T-helper 2 cell (primary cell): ENCODE results near the gene GBP6.
"Not testable (repeated sequence)": the region's sequence is repeated elsewhere in the genome, so short reads cannot be mapped to it uniquely, and the experiment has no call there.

Experiments
- DNase-seq, 5 experiments: peaks; one replicate each; pipeline versions ENCODE4 v3.0.0 to v3.0.0-alpha.2; 2012 to 2022

Gene GBP6

DNA sequence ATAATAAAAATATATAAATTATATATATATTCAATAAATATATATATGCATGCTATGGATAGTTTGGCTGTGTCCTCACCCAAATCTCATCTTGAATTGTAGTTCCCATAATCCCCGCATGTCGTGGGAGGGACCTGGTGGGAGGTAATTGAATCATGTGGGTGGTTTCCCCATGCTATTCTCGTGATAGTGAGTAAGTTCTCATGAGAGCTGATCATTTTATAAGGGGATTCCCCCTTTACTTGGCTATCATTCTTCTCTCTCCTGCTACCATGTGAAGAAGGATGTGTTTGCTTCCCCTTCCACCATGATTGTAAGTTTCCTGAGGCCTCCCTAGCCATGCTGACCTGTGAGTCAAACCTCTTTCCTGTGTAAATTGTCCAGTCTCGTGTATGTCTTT is 10.0 kb downstream of the GBP6 start:
- not testable (repeated sequence) for DNase-seq

DNA sequence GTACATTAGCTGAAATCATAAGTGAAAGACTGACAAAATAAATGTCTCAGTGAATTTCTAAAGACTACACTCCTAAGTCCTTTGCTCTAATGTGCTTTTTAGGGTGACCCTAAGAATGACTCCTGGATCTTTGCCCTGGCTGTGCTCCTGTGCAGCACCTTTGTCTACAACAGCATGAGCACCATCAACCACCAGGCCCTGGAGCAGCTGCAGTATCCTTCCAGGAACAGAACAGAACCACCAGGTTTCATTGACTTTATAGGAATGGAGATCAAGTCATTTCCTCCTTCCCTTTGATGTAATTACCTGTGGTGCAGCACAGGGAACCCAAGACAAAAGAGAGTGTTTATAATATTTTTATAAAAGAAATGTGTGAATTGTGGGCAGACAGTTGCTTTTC is 14.1 kb downstream of the GBP6 start:
- DNase-seq = no peak

DNA sequence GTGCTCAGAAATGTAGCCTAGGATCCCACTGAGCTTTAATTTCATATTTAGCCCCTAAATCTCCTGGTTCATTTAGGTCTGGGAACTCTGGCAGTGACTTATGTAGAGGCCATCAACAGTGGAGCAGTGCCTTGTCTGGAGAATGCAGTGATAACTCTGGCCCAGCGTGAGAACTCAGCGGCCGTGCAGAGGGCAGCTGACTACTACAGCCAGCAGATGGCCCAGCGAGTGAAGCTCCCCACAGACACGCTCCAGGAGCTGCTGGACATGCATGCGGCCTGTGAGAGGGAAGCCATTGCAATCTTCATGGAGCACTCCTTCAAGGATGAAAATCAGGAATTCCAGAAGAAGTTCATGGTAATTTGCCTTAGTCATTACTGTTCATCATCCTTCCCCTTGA is 17.8 kb downstream of the GBP6 start:
- DNase-seq = no peak

DNA sequence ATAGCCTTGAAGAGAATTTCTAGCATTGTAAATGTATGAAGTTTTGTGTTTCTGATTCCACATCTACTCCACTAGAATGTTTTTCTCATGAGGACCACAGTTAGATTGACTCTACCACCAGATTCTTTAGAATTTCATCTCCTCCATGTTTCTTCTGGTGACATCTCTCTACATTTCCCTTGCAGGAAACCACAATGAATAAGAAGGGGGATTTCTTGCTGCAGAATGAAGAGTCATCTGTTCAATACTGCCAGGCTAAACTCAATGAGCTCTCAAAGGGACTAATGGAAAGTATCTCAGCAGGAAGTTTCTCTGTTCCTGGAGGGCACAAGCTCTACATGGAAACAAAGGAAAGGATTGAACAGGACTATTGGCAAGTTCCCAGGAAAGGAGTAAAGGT is 18.6 kb downstream of the GBP6 start:
- peak in 1 of 5 experiments; percentile 47 for DNase-seq

DNA sequence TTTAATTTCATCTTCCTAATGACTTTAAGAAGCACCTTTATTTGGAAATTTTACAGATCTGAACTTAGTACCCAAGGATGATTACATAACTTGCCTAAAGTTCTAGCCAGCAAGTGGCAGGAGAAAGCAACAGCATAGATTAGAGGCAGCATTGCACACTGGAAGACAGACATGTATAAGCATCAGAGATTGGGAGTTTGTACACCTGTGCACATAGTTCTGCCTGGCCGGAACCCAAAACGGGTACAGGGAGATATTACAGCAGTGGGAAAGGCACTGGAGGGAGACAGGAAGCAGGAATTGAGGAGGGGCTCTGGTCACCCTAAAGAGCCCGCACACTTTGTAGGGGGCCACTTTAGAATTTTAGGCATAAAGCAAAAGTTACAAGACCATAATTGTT is 19.3 kb downstream of the GBP6 start:
- DNase-seq = no peak

DNA sequence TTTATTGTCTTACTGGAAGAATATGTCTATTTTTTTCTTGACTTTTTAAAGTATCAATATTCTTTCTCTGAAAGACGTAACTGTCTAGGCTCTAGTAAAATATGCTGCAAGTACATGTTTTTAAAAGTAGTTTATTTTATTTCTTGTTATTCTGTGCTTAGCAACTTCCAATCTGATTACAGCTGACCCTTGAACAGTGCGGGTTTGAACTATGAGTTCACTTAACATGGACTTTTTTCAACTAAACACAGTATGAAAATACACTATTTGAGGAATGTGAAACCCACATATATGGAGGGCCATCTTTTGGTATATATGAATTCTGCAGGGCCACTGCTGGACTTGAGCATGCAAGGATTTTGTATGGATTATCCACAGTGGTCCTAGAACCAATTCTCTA is 26.8 kb downstream of the GBP6 start:
- DNase-seq = no peak

DNA sequence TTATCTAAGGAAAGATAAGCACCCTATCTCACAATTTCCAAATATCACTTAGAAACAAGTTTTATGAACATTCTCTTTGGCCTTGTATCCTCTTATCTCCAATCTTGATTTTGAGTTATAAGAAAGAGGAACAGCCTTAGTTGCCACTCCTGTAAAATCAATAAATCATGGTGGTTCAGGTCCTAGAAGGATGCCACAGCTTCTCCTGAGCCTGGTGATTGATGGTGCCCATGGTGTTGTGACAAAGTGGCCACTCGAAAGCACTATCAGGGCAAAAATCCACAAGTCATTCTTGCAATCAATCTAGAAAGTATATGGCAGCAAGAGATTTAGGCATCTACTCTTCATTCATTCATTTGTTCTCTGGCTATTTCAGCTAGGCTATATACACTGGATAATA is 27.8 kb downstream of the GBP6 start:
- no peak for DNase-seq

DNA sequence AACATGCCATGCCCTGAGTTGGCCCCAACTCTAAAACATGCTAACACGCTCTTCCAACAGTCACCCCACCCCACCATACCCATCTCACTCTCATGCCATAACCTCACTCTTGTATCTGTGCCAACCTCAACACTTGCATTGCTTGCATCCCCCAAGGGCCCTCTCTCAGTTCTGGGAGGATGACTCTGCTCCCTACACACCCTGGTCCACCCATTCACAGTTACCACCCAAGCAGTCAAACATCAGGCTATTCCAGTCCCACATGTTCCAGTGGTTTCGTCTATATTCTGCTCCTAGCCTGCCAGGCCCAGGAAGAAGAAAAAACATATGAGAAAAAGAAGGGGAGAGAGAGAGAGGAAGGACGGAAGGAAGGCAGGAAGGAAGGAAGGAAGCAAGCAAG is 31.0 kb downstream of the GBP6 start:
- no peak for DNase-seq

DNA sequence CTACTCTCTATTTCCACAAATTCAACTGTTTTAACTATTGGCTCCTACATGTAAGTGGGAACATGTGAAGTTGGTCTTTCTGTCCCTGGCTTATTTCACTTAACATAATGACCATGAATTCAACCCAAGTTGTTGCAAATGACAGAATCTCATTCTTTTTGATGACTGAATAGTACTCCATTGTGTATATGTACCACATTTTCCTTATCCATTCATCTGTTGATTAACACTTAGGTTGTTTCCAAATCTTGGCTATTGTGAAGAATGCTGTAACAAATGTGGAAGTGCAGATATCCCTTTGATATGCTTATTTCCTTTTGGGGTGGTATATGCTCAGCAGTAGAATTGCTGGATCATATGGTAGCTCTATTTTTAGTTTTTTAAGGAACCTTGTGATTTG is 33.0 kb downstream of the GBP6 start:
- DNase-seq = no peak

DNA sequence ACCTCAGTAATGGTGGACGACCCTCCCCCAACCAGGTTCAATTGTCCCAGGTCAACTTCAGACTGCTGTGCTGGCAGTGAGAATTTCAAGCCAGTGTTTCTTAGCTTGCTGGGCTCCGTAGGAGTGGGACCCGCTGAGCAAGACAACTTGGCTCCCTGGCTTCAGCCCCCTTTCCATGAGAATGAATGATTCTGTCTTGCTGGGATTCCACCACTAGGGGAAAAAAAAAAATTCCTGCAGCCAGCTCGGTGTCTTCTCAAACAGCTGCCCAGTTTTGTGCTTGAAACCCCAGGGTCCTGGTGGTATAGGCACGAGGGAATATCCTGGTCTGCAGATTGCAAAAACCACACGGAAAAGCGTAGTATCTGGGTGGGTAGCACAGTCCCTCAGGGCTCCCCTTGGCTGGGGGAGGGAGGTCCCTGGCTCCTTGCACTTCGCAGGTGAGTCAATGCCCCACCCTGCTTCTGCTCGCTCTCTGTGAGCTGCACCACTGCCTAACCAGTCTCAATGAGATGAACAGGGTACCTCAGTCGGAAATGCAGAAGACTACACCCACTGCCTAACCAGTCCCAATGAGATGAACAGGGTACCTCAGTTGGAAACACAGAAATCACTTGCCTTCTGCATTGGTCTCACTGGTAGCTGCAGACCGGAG is 41.5 kb downstream of the GBP6 start:
- DNase-seq = no peak

DNA sequence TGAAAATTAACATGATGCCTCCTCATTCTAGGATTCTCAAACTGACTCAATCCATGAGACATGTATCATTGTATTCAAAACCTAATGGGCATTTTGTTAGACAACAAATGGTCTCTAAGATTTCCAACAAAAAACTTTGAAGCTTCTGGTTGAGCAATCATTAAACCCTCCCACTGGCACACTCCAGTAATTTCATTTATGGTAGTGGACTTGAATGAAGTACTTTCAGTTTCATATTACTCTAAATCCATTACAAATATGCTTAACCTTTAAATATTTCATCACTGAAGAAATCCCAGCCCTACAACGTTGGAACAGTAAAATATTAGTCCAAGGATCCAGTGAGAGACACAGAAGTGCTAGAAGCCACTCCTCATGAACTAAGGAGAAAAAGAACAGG is 43.5 kb downstream of the GBP6 start:
- DNase-seq = peak in 1 of 5 experiments; percentile 2

DNA sequence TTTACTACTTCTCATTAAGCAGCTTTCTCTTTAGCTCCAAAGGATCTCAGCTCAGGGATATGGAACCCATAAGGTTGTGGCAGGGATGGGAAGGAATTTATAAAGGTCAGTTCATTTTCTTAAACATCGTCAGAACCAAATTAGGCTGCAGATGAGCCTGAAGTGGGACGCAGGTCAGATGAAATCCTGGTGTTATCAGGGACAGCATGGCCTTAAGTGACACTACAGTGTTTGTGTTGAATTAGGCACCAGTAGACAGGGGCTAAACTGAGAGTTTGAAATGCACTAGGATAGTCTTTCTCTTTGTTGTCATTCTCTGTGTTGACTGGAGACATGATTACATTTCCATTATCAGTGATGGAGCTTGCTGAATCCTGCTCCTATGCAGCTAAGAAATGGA is 43.9 kb downstream of the GBP6 start:
- not testable (repeated sequence) for DNase-seq

DNA sequence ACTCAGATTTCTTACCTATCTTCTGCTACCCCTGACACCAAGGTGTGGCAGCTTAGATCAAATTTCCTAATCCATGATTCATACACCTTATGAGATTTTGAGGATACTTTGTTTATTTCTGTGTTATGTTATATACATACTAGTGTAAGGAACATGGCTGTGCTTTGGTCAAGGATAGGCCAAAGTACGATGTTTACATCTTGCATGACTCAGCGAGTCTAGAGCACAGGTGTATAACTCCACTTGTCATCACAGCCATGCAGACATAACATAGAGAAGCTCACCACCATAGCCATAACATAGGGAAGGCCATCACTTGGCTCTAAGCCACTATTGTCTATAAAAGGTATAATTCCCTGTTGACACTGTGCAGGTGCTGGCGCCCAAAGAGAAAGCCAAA is 61.2 kb downstream of the GBP6 start:
- DNase-seq = no peak

DNA sequence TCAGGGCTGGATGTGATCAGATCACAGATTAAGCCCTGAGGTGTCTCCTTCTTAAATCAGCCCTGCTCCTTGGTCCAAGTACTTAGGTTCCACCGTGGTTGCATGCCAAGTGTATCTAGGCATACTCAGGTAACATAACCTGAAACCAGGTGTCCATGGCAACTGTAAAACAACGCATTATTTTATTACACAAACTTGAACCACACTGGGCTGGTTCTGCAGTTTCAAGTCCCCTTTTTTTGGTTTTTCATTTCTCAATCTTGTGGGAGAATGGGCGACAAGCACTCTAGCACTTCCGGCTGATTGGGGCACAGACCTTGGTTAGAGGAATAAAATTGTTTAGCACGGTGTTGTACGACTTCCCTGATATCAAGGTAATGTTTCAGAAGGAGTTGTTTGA is 65.2 kb downstream of the GBP6 start:
- no peak for DNase-seq

DNA sequence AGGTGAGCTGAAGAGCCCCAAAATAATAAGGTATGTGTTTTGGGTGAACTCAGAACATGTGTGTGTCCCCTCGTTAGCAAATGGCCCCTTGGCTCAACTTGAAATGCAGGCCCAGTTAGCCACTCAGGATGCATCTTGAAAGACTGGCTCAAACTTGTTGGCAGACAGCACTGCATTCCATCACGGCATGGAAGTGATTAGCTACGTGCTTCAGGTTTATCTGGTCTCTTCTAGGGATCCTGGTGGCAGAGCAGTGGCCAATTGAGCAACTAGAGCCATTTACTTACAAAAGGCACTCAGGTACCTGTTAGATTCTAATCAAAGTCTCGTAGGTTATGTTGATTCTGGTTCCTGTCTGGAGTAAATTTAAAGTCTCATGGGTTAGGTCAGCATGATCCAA is 65.8 kb downstream of the GBP6 start:
- not testable (repeated sequence) for DNase-seq

DNA sequence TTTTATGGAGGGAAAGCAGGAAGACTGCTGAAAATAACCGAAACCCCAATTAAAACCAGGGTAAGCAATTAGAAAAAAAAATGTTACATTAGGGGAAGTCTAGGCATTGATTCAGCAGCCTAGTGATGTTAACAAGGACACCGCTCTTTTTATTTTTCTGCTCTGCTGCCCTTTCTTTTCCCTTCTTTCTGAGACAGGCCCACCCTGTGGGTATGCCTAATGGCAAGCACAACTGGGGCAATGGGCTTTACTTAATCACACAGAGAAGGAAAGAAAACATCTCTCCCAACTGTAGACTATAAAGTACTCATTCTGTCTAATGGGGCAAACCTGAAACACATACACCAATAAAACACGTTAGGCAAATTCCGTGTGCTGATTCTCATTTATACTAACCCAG is 69.6 kb downstream of the GBP6 start:
- DNase-seq = no peak

DNA sequence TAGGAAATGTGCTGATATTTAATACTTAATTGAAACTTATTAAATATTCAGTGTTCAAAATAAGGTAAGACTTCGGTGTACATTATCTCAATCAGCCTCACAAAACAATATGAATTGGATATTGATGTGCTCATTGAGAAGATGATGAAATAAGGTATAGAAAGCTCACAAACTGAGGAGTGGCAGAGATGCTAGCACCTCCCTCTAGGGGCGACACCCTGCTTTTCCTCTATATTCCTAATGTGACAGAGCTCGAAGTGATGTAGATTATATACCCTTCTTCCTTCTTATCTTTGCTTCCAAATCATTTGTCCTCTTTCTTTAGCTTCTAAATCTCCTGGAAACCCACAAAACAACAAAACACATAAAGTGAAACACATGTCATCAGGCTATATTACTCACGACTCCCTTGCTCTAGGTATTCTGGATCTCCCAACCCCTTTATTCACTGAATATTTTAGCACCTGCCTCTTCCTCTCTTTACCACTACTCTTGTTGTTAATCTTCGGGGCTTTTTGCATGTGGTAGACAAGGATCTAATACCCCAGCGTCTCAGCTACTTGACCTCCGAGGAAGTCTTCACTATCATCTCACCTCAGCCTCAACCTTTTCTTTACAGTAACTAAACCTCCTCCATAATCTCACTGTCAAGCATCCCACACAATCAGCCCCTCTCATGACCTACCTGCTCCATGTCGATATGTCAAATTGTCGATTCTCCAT is 70.4 kb downstream of the GBP6 start:
- DNase-seq = peak in 1 of 5 experiments; percentile 58
